H1 (cell line): ENCODE data around the gene GRIA3. TPM values are rescaled to one million over a fixed set of nuclear protein-coding genes. Genes with fewer than 3 reads are reported as not detected.

Experiments used
- CTCF ChIA-PET: fragments of 300-600 bp; sonication (Branson Sonifier 250); formaldehyde crosslinking; loops from one replicate; lab custom pipeline; 2021; ENCODE audit not compliant: partially characterized antibody; lab: Charles Lee
- POLR2A ChIA-PET: fragments of 300-600 bp; sonication (Branson Sonifier 250); formaldehyde crosslinking; loops from one replicate; lab custom pipeline; 2021; ENCODE audit warnings: inconsistent platforms; ENCODE audit not compliant: partially characterized antibody; lab: Charles Lee
- DNase-seq, 2 experiments: peaks; one replicate each; pipeline versions ENCODE4 v3.0.0 to v3.0.0-alpha.2; 2010 to 2022; ENCODE audit warnings: low spot score in 2 of 2, low read depth in 1 of 2, mixed read lengths in 1 of 2
- FAIRE-seq: peaks from 2 replicates; lab custom pipeline; 2011; peaks lifted over from hg19 to GRCh38; lab: Jason Lieb, UNC
- H2AFZ ChIP-seq: 2 replicates; pipeline ENCODE4 v1.8.1; 2012; ENCODE audit warnings: low read length, inconsistent platforms
- H2AK5ac ChIP-seq: 2 replicates; pipeline ENCODE4 v1.6.1; 2013; ENCODE audit warnings: low read depth, low read length
- H2BK120ac ChIP-seq: replicated peaks from 2 replicates; pipeline ENCODE3; 2013; ENCODE audit warnings: low read depth, low read length, inconsistent platforms
- H2BK12ac ChIP-seq: 2 replicates; pipeline ENCODE4 v1.6.1; 2013; ENCODE audit warnings: low read depth, low read length
- H2BK15ac ChIP-seq: 2 replicates; pipeline ENCODE4 v1.6.1; 2013; ENCODE audit warnings: low read length
- H2BK20ac ChIP-seq: 2 replicates; pipeline ENCODE4 v1.6.1; 2013; ENCODE audit warnings: low read length
- H2BK5ac ChIP-seq: 2 replicates; pipeline ENCODE4 v1.6.1; 2013; ENCODE audit warnings: low read depth, low read length
- H3K14ac ChIP-seq: 2 replicates; pipeline ENCODE4 v1.6.1; 2013; ENCODE audit warnings: inconsistent platforms; ENCODE audit not compliant: insufficient read length
- H3K18ac ChIP-seq: 2 replicates; pipeline ENCODE4 v1.6.1; 2013; ENCODE audit warnings: low read length; ENCODE audit errors: extremely low read depth
- H3K23ac ChIP-seq: 2 replicates; pipeline ENCODE4 v1.6.1; 2013; ENCODE audit warnings: inconsistent platforms; ENCODE audit not compliant: insufficient read length
- H3K23me2 ChIP-seq: 2 replicates; pipeline ENCODE4 v1.6.1; 2013; ENCODE audit warnings: low read depth, low read length
- H3K27ac ChIP-seq: 2 replicates; pipeline ENCODE4 v1.6.1; 2011; ENCODE audit warnings: low read depth, low read length, inconsistent platforms
- H3K27me3 ChIP-seq, 4 experiments: replicated peaks in 1 of 4; 1 replicate in 1 of 4; 2 replicates in 3 of 4; pipeline versions ENCODE4 v1.6.1 to v1.8.1; 2011 to 2013; ENCODE audit warnings: low read length in 3 of 4, mild to moderate bottlenecking in 3 of 4, inconsistent platforms in 2 of 4, mixed read lengths in 2 of 4, moderate library complexity in 1 of 4; ENCODE audit not compliant: control insufficient read depth in 3 of 4, insufficient read depth in 3 of 4; ENCODE audit errors: extremely low read depth in 1 of 4
- H3K36me3 ChIP-seq, 4 experiments: 2 replicates each; pipeline versions ENCODE4 v1.6.1 to v1.8.1; 2011 to 2013; ENCODE audit warnings: mild to moderate bottlenecking in 4 of 4, low read length in 3 of 4, moderate library complexity in 2 of 4, control low read depth in 1 of 4, inconsistent platforms in 1 of 4; ENCODE audit not compliant: insufficient read depth in 4 of 4, control insufficient read depth in 2 of 4
- H3K4ac ChIP-seq: replicated peaks from 2 replicates; pipeline ENCODE3; 2013; ENCODE audit warnings: low read length, low read depth, mixed read lengths, inconsistent platforms; ENCODE audit not compliant: insufficient read length
- H3K4me1 ChIP-seq, 4 experiments: replicated peaks in 1 of 4; 1 replicate in 1 of 4; 2 replicates in 3 of 4; pipeline versions ENCODE4 v1.6.1 to v1.8.1; 2011 to 2013; ENCODE audit warnings: low read length in 3 of 4, inconsistent platforms in 2 of 4, mixed read lengths in 1 of 4; ENCODE audit not compliant: insufficient read depth in 4 of 4, control insufficient read depth in 3 of 4
- H3K4me2 ChIP-seq, 2 experiments: 2 replicates each; pipeline versions ENCODE4 v1.6.1 to v1.8.1; 2011 to 2013; ENCODE audit warnings: low read depth in 2 of 2, low read length in 2 of 2, control low read depth in 1 of 2, inconsistent platforms in 1 of 2, mild to moderate bottlenecking in 1 of 2; ENCODE audit not compliant: insufficient read depth in 1 of 2
- H3K4me3 ChIP-seq, 4 experiments: fragments of 200-600, 300-600 bp in 1 of 4; sonication (generic), shearing (Covaris generic), sonication (Bioruptor Twin) in 1 of 4; 2 replicates each; pipeline versions ENCODE4 v1.5.1 to v1.8.1; 2011 to 2016; ENCODE audit warnings: low read length in 4 of 4, low read depth in 3 of 4, control low read depth in 2 of 4, inconsistent platforms in 2 of 4, mild to moderate bottlenecking in 2 of 4, mixed read lengths in 1 of 4, moderate library complexity in 1 of 4; ENCODE audit not compliant: insufficient read depth in 2 of 4; ENCODE audit errors: extremely low read depth in 1 of 4
- H3K56ac ChIP-seq: replicated peaks from 2 replicates; pipeline ENCODE3; 2013; ENCODE audit warnings: low read depth, mild to moderate bottlenecking, mixed read lengths, low read length, inconsistent platforms; ENCODE audit not compliant: insufficient read length
- H3K79me1 ChIP-seq: 2 replicates; pipeline ENCODE4 v1.6.1; 2013; ENCODE audit warnings: low read depth, low read length, control low read depth
- H3K79me2 ChIP-seq, 2 experiments: 2 replicates each; pipeline versions ENCODE4 v1.6.1 to v1.8.1; 2012 to 2013; ENCODE audit warnings: low read length in 2 of 2, mild to moderate bottlenecking in 2 of 2, inconsistent platforms in 1 of 2; ENCODE audit not compliant: insufficient read depth in 2 of 2, control insufficient read depth in 1 of 2
- H3K9ac ChIP-seq, 4 experiments: replicated peaks in 1 of 4; 1 replicate in 1 of 4; 2 replicates in 3 of 4; pipeline versions ENCODE4 v1.6.1 to v1.8.1; 2011 to 2013; ENCODE audit warnings: low read depth in 3 of 4, low read length in 3 of 4, control low read depth in 2 of 4, mild to moderate bottlenecking in 2 of 4, moderate library complexity in 2 of 4, inconsistent platforms in 1 of 4; ENCODE audit errors: extremely low read depth in 1 of 4
- H3K9me3 ChIP-seq, 2 experiments: 2 replicates each; pipeline versions ENCODE4 v1.6.1 to v1.8.1; 2012 to 2013; ENCODE audit warnings: mild to moderate bottlenecking in 2 of 2, moderate library complexity in 2 of 2, control low read depth in 1 of 2, inconsistent platforms in 1 of 2, low read depth in 1 of 2, low read length in 1 of 2, mixed read lengths in 1 of 2; ENCODE audit not compliant: insufficient read depth in 2 of 2
- H4K20me1 ChIP-seq, 2 experiments: replicated peaks in 1 of 2; 2 replicates each; pipeline versions ENCODE3 to v1.8.1; 2011 to 2013; ENCODE audit warnings: inconsistent platforms in 2 of 2, low read length in 2 of 2, mild to moderate bottlenecking in 1 of 2; ENCODE audit not compliant: insufficient read depth in 2 of 2, control insufficient read depth in 1 of 2
- H4K5ac ChIP-seq: 2 replicates; pipeline ENCODE4 v1.6.1; 2013; ENCODE audit warnings: low read length, low read depth, mixed read lengths, inconsistent platforms; ENCODE audit not compliant: insufficient read length
- H4K8ac ChIP-seq: 2 replicates; pipeline ENCODE4 v1.8.0; 2013; ENCODE audit warnings: mild to moderate bottlenecking, moderate library complexity, low read length, inconsistent platforms; ENCODE audit not compliant: insufficient read depth; ENCODE audit errors: extremely low read depth
- H4K91ac ChIP-seq: replicated peaks from 2 replicates; pipeline ENCODE3; 2013; ENCODE audit warnings: low read length, mixed read lengths, inconsistent platforms; ENCODE audit not compliant: insufficient read length
- ASH2L ChIP-seq: fragments of 200-600, 300-600 bp; sonication (generic); IDR thresholded peaks from one replicate; pipeline ENCODE4 v1.7.1; 2017; ENCODE audit warnings: low read length
- TCF12 ChIP-seq: IDR thresholded peaks from 2 replicates; pipeline ENCODE4 v1.6.1; 2011; ENCODE audit warnings: low read depth, mild to moderate bottlenecking, low read length
- WGBS, 2 experiments: shearing (Covaris generic) in 1 of 2; methylation state at CpG; one replicate each; pipeline versions ENCODE4 v1.1.6 to v1.1.7; 2013 to 2015; ENCODE audit warnings: low lambda C conversion rate in 2 of 2, mixed read lengths in 2 of 2, inconsistent platforms in 1 of 2, low coverage in 1 of 2, missing lambda C conversion rate in 1 of 2; ENCODE audit not compliant: insufficient replicate concordance in 2 of 2, insufficient coverage in 1 of 2, insufficient read length in 1 of 2; ENCODE audit errors: extremely low coverage in 1 of 2, missing lambda C conversion rate in 1 of 2; 5-methylcytosine and 5-hydroxymethylcytosine counted together
- polyA plus RNA-seq, 7 experiments: library from polyadenylated mRNA; depleted of rRNA in 3 of 7; stranded (reverse) in 5 of 7; unstranded in 2 of 7; fragments of >200 nt in 5 of 7; fragments of 200-250 nt in 2 of 7; gene quantifications; 1 replicate in 5 of 7; 2 replicates in 1 of 7; 4 replicates in 1 of 7; pipeline versions ENCODE4 v1.2.1 to v1.2.3, GENCODE V29; 2011 to 2013; ENCODE audit warnings: missing spikeins in 2 of 7, mixed read lengths in 2 of 7
- total RNA-seq: library from RNA; stranded (reverse); fragmentation: NEBNext Ultra II Directional; extraction: Animal tissue kit (Norgen Biotek cat#: 25700); gene quantifications from 2 replicates; pipeline ENCODE4 v1.2.1, GENCODE V29; 2021

GRIA3 gene
- total and polyA plus RNA-seq, 2 of the 8 experiments (the other 6 are each of a cell fraction or from before 2014, with no cell fraction given): 2.6 to 3.0 TPM

- H2BK15ac ChIP-seq: no peak overlapping the region
- H4K5ac ChIP-seq: no peak overlapping the region
- 11% methylated on average over 2 of the region's 2 CpGs; no CpG with 5 or more reads in 1 of the 2 experiments for WGBS, 2 experiments
- H4K20me1 ChIP-seq: no peaks in the 10 kb centered on the region
- no peak overlapping the region for H2BK120ac ChIP-seq
- no peaks in the 10 kb centered on the region for H3K79me1 ChIP-seq
- no peak overlapping the region for H4K91ac ChIP-seq
- H3K23ac ChIP-seq: no peak overlapping the region
- no peak overlapping the region for H3K27ac ChIP-seq
- no peak overlapping the region for H3K9ac ChIP-seq
- H3K4ac ChIP-seq: no peak overlapping the region
- no peak overlapping the region for H2BK20ac ChIP-seq
- CTCF ChIA-PET: interaction anchor here (0.9 to 1.4 kb wide), 4 partner anchors 10 to 111 kb away, joined by 3 to 4 read pairs (median 3); no protein-coding TSS in a partner anchor
- H3K4me3 ChIP-seq: no peak overlapping the region
- no peak overlapping the region for H3K14ac ChIP-seq
- H3K4me2 ChIP-seq: no peak overlapping the region
- no peaks in the 10 kb centered on the region for H3K9me3 ChIP-seq
- H2BK5ac ChIP-seq: no peak overlapping the region
- POLR2A ChIA-PET: no interaction called here
- H3K56ac ChIP-seq: no peak overlapping the region
- peak; percentile 78 for FAIRE-seq
- no peaks in the 10 kb centered on the region for H3K23me2 ChIP-seq
- peaks cover 2 to 19% (median 13%) of the 10 kb centered on the region in 4 experiments; a peak in 6 of 7 replicates for H3K27me3 ChIP-seq
- TF ChIP-seq ASH2L (no peak), TCF12 (0 out of 2 replicates have a peak, but pooled peaks have one; percentile 44)
- 0 out of 7 replicates have a peak, but pooled peaks cover 0 to 5% (median 0%) of the 10 kb centered on the region in 4 experiments for H3K4me1 ChIP-seq
- no peaks in the 10 kb centered on the region for H3K36me3 ChIP-seq
- DNase-seq: no peak
- no peak overlapping the region for H2AK5ac ChIP-seq
- no peak overlapping the region for H2BK12ac ChIP-seq
- H3K79me2 ChIP-seq: no peaks in the 10 kb centered on the region
- H3K18ac ChIP-seq: no peak overlapping the region
- no peak overlapping the region for H2AFZ ChIP-seq
- no peak overlapping the region for H4K8ac ChIP-seq
These were observed 46.7 kb downstream of the GRIA3 start for GRCh38 chrX:123230798-123231197.
